BJ (cell line): Measurements from ENCODE around the gene JCAD. TPM values are rescaled to one million over a fixed set of nuclear protein-coding genes. Genes with fewer than 3 reads are reported as not detected.
"Not testable (repeated sequence)": the region's sequence is repeated elsewhere in the genome, so short reads cannot be mapped to it uniquely, and the experiment has no call there.

Experiments
- CTCF ChIA-PET: fragments of 350-600 bp; formaldehyde crosslinking; extraction: SDS; loops from one replicate; lab custom pipeline; 2021; ENCODE audit warnings: antibody characterized with exemption, inconsistent platforms; lab: Yijun Ruan, JAX
- POLR2A ChIA-PET: fragments of 300-600 bp; sonication (Branson Sonifier 250); formaldehyde crosslinking; extraction: SDS; loops from one replicate; lab custom pipeline; 2021; ENCODE audit warnings: antibody characterized with exemption; lab: Charles Lee
- DNase-seq: peaks from one replicate; pipeline ENCODE4 v3.0.0-alpha.2; 2011; ENCODE audit warnings: low read depth
- H3K27me3 ChIP-seq: 2 replicates; pipeline ENCODE4 v1.6.0; 2011; ENCODE audit warnings: low read length; ENCODE audit not compliant: control insufficient read depth, insufficient read depth
- H3K36me3 ChIP-seq: 2 replicates; pipeline ENCODE4 v1.5.1; 2011; ENCODE audit warnings: low read length; ENCODE audit not compliant: control insufficient read depth, insufficient read depth
- H3K4me3 ChIP-seq: 2 replicates; pipeline ENCODE4 v1.5.1; 2011; ENCODE audit warnings: low read depth, mild to moderate bottlenecking, control low read depth, low read length
- CTCF ChIP-seq: IDR thresholded peaks from 2 replicates; pipeline ENCODE4 v1.5.1; 2011; ENCODE audit warnings: low read depth, mild to moderate bottlenecking, control low read depth, inconsistent platforms, low read length, moderate library complexity; ENCODE audit not compliant: insufficient read depth
- polyA plus RNA-seq: library from polyadenylated mRNA; depleted of rRNA; stranded (reverse); fragments of >200 nt; gene quantifications from 2 replicates; pipeline ENCODE4 v1.2.3, GENCODE V29; 2011

Gene JCAD
- polyA plus RNA-seq, 1 experiment = 13.9 TPM

- ChIA-PET POLR2A (no interaction called here), CTCF (interaction anchor here (6.3 kb wide), 1 partner anchor 13 kb away, joined by 64 read pairs; no protein-coding TSS in a partner anchor)
- H3K36me3 ChIP-seq = peaks cover 4% of the 10 kb centered on the region; the same call in 1 of the 2 replicates
- no peak overlapping the region for H3K4me3 ChIP-seq
- DNase-seq = no peak
- TF ChIP-seq CTCF = no peak
- H3K27me3 ChIP-seq = no peaks in the 10 kb centered on the region
Observed at GRCh38 chr10:30013757-30014156, 45.6 kb downstream of the JCAD start.

GRCh38 chr10:30011956-30012647 is 47.3 kb downstream of the JCAD start:
- TF ChIP-seq CTCF = no peak
- Histone ChIP-seq H3K36me3 (peaks cover 3% of the 10 kb centered on the region; the same call in 1 of the 2 replicates), H3K27me3 (0 out of 2 replicates have a peak, but pooled peaks cover 1% of the 10 kb centered on the region), H3K4me3 (no peak overlapping the region)
- no peak for DNase-seq
- ChIA-PET POLR2A (no interaction called here), CTCF (interaction anchor here (1.2 to 6.3 kb wide), 2 partner anchors 12 to 23 kb away, joined by 3 to 64 read pairs; no protein-coding TSS in a partner anchor)

GRCh38 chr10:30011396-30011795 is 48.0 kb downstream of the JCAD start:
- ChIA-PET CTCF (interaction anchor here (1.2 to 6.3 kb wide), 2 partner anchors 11 to 24 kb away, joined by 3 to 64 read pairs; no protein-coding TSS in a partner anchor), POLR2A (no interaction called here)
- peaks cover 3% of the 10 kb centered on the region; the same call in 1 of the 2 replicates for H3K36me3 ChIP-seq
- no peak for TF ChIP-seq CTCF
- H3K27me3 ChIP-seq = peaks cover 5% of the 10 kb centered on the region; the same call in 1 of the 2 replicates
- DNase-seq = no peak
- H3K4me3 ChIP-seq = no peak overlapping the region

- H3K36me3 ChIP-seq = no peaks in the 10 kb centered on the region
- no peak overlapping the region for H3K4me3 ChIP-seq
- ChIA-PET CTCF (no interaction called here), POLR2A (no interaction called here)
- TF ChIP-seq CTCF = no peak
- DNase-seq = no peak
- H3K27me3 ChIP-seq = peaks cover 5% of the 10 kb centered on the region; the same call in 1 of the 2 replicates
Observed at GRCh38 chr10:30007406-30007805, 52.0 kb downstream of the JCAD start.

- DNase-seq = no peak
- Histone ChIP-seq H3K4me3 (no peak overlapping the region), H3K36me3 (no peaks in the 10 kb centered on the region), H3K27me3 (peaks cover 5% of the 10 kb centered on the region; the same call in 1 of the 2 replicates)
- POLR2A ChIA-PET = no interaction called here
- TF ChIP-seq CTCF = no peak
- CTCF ChIA-PET = interaction anchor here (0.6 kb wide), 1 partner anchor 281 kb away, joined by 4 read pairs; no protein-coding TSS in a partner anchor
Observed at GRCh38 chr10:30006410-30006809, 53.0 kb downstream of the JCAD start.

- POLR2A ChIA-PET, H3K4me3 ChIP-seq, H3K27me3 ChIP-seq, DNase-seq, H3K36me3 ChIP-seq: not testable (repeated sequence)
- CTCF ChIA-PET = interaction anchor here (0.7 to 1.3 kb wide), 3 partner anchors 46 to 586 kb away, joined by 3 to 4 read pairs (median 3); no protein-coding TSS in a partner anchor
Observed at GRCh38 chr10:30005116-30005515, 54.3 kb downstream of the JCAD start.
